Right lobe of liver (tissue), 4 donors: Measurements from ENCODE around the gene CDH23.

Source experiments
- POLR2A ChIP-seq: fragments of 450-650 bp; IDR thresholded peaks from one replicate; pipeline ENCODE4 v1.6.1; 2017; ENCODE audit warnings: antibody characterized with exemption, mild to moderate bottlenecking
- TF ChIP-seq, protein P1 (sequence below), 4 donors: fragments of 200-600 bp in 3 of 4; fragments of 450-650 bp in 1 of 4; IDR thresholded peaks; one replicate each; pipeline versions ENCODE4 v1.5.1 to v1.8.0; 2016 to 2022; ENCODE audit warnings: antibody characterized with exemption in 4 of 4, mild to moderate bottlenecking in 2 of 4
- donor health status: DM: no; HTN: no; CAD: no.
- donor health status: DM: no; HTN: no; CAD: no.
- donor health status: DM: no; HTN: yes; CAD: no.

DNA sequence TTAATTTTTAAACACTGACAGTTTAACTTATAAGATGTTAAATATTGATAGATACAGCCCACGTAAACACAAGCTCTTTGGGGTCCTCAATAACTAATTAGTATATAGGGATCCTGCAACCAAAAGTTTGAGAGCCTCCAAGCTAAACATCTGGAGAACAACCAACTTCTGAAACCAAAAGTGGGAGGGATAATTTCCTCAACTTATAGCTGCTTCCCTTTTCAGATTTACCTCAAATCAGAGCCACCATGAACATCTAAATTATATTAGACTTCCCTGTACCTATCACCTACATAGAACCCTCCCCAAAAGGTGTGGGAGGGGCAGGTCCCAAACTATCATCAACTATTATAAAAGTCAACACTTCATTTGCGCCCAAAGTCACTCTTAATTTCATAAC is 445.7 kb downstream of the CDH23 start:
- TF ChIP-seq, protein P1, sequence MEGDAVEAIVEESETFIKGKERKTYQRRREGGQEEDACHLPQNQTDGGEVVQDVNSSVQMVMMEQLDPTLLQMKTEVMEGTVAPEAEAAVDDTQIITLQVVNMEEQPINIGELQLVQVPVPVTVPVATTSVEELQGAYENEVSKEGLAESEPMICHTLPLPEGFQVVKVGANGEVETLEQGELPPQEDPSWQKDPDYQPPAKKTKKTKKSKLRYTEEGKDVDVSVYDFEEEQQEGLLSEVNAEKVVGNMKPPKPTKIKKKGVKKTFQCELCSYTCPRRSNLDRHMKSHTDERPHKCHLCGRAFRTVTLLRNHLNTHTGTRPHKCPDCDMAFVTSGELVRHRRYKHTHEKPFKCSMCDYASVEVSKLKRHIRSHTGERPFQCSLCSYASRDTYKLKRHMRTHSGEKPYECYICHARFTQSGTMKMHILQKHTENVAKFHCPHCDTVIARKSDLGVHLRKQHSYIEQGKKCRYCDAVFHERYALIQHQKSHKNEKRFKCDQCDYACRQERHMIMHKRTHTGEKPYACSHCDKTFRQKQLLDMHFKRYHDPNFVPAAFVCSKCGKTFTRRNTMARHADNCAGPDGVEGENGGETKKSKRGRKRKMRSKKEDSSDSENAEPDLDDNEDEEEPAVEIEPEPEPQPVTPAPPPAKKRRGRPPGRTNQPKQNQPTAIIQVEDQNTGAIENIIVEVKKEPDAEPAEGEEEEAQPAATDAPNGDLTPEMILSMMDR (IDR thresholded peaks at IDR 0.05) = no peak
- no peak for TF ChIP-seq POLR2A
